AG09319 (cell line): Measurements from ENCODE around the gene MRGPRE.

Experiments used
- DNase-seq: peaks from one replicate; pipeline ENCODE4 v3.0.0-alpha.2; 2010; ENCODE audit warnings: low read depth; ENCODE audit errors: extremely low read depth
- CTCF ChIP-seq: IDR thresholded peaks from 2 replicates; pipeline ENCODE4 v1.5.1; 2011; ENCODE audit warnings: low read depth, mild to moderate bottlenecking, inconsistent platforms, low read length, moderate library complexity

The MRGPRE gene

GRCh38 chr11:3237119-3237518 is 4.9 kb upstream of the MRGPRE start:
- TF ChIP-seq CTCF, result no peak
- no peak for DNase-seq

GRCh38 chr11:3234846-3235245 is 2.6 kb upstream of the MRGPRE start:
- DNase-seq, result no peak
- TF ChIP-seq CTCF, result no peak

- no peak for TF ChIP-seq CTCF
Observed at GRCh38 chr11:3232956-3233355, 739 bp upstream of the MRGPRE start.

GRCh38 chr11:3231550-3231850 is 717 bp downstream of the MRGPRE start:
- no peak for TF ChIP-seq CTCF
- no peak for DNase-seq

More at GRCh38 chr11:3232956-3233355, 739 bp upstream of the MRGPRE start:
- DNase-seq, result no peak

GRCh38 chr11:3230636-3231549 is 1.3 kb downstream of the MRGPRE start:
- TF ChIP-seq CTCF, result no peak
- no peak for DNase-seq

- no peak for DNase-seq
- no peak for TF ChIP-seq CTCF
Observed at GRCh38 chr11:3229673-3230630, 2.3 kb downstream of the MRGPRE start.

GRCh38 chr11:3228445-3228829 is 3.8 kb downstream of the MRGPRE start:
- TF ChIP-seq CTCF, result no peak
- DNase-seq, result no peak
